ENCODE results near the gene CFAP251.

DNA sequence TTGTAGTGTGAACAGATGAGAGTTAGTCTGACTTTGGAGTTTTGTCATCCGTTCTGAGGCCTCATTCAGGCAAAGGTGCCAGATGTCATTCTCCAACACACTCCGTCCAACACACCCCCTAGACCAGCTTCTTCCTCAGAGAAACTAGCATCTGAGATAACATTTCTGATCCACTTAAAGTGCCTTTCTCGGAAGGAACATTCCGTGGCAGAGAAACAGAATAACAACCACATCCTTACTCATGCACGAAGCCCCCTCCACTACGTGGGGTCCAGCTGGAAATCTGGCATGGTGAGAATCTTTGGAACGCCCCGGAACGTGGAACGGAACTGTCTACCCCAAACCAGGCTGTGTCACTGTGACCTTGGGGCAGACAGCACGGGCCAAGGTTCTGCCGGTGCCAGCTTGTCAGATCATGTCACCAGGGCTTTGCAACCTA is 86.3 kb downstream of the CFAP251 start:
- TF ChIP-seq, protein P1, sequence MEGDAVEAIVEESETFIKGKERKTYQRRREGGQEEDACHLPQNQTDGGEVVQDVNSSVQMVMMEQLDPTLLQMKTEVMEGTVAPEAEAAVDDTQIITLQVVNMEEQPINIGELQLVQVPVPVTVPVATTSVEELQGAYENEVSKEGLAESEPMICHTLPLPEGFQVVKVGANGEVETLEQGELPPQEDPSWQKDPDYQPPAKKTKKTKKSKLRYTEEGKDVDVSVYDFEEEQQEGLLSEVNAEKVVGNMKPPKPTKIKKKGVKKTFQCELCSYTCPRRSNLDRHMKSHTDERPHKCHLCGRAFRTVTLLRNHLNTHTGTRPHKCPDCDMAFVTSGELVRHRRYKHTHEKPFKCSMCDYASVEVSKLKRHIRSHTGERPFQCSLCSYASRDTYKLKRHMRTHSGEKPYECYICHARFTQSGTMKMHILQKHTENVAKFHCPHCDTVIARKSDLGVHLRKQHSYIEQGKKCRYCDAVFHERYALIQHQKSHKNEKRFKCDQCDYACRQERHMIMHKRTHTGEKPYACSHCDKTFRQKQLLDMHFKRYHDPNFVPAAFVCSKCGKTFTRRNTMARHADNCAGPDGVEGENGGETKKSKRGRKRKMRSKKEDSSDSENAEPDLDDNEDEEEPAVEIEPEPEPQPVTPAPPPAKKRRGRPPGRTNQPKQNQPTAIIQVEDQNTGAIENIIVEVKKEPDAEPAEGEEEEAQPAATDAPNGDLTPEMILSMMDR (conservative IDR thresholded peaks at IDR 0.05; ENCODE audit: low read depth, low read length) = no peak
- TF ChIP-seq EZH2 (IDR thresholded peaks at IDR 0.05; ENCODE audit: borderline replicate concordance, low read depth, low read length, poor library complexity, severe bottlenecking) = no peak
